Measurements from ENCODE around the gene DOCK9.

DNA sequence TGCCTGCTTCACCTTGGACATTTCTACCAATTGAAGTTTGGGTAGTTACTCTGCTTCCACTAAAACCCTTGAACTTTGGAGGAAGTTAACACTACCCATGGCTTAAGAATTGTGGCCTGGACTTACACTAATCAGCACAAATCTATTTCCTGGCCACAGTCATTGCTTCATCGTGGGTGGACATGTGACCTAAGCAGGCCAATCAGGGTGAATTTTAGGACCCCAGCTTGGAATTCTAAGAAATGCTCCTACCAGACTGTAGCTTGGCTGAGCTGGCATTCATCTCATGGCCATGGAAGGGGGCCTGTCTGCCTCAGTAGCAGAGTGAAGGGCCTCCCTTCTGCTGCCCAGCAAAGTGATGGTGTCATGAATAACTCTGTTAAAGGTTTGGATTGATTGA is 167.1 kb downstream of the DOCK9 start:
- TF ChIP-seq, protein P1, sequence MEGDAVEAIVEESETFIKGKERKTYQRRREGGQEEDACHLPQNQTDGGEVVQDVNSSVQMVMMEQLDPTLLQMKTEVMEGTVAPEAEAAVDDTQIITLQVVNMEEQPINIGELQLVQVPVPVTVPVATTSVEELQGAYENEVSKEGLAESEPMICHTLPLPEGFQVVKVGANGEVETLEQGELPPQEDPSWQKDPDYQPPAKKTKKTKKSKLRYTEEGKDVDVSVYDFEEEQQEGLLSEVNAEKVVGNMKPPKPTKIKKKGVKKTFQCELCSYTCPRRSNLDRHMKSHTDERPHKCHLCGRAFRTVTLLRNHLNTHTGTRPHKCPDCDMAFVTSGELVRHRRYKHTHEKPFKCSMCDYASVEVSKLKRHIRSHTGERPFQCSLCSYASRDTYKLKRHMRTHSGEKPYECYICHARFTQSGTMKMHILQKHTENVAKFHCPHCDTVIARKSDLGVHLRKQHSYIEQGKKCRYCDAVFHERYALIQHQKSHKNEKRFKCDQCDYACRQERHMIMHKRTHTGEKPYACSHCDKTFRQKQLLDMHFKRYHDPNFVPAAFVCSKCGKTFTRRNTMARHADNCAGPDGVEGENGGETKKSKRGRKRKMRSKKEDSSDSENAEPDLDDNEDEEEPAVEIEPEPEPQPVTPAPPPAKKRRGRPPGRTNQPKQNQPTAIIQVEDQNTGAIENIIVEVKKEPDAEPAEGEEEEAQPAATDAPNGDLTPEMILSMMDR (conservative IDR thresholded peaks at IDR 0.05; ENCODE audit: low read depth, low read length), result no peak
- TF ChIP-seq EZH2 (IDR thresholded peaks at IDR 0.05; ENCODE audit: low read length, unreplicated experiment), result no peak
